H9 (cell line): ENCODE data around the gene GDPGP1. TPM values are rescaled to one million over a fixed set of nuclear protein-coding genes. Genes with fewer than 3 reads are reported as not detected.

Source experiments
- DNase-seq: peaks from one replicate; pipeline ENCODE4 v3.0.0-alpha.2; 2017
- H2AFZ ChIP-seq: one replicate; pipeline ENCODE4 v1.6.1; 2013; ENCODE audit warnings: mild to moderate bottlenecking, low read length, control low read depth, moderate library complexity
- H2AK5ac ChIP-seq: 2 replicates; pipeline ENCODE4 v1.6.1; 2013; ENCODE audit warnings: low read length, control low read depth, mixed read lengths; ENCODE audit not compliant: insufficient read length
- H2BK120ac ChIP-seq: one replicate; pipeline ENCODE4 v1.6.1; 2013; ENCODE audit warnings: low read depth, mild to moderate bottlenecking, low read length, control low read depth, inconsistent platforms; ENCODE audit not compliant: poor library complexity, severe bottlenecking
- H2BK12ac ChIP-seq: 2 replicates; pipeline ENCODE4 v1.6.1; 2013; ENCODE audit warnings: low read length, control low read depth, mixed read lengths, low read depth; ENCODE audit not compliant: insufficient read length
- H2BK15ac ChIP-seq: 2 replicates; pipeline ENCODE4 v1.6.1; 2013; ENCODE audit warnings: low read depth, low read length, control low read depth
- H2BK20ac ChIP-seq: one replicate; pipeline ENCODE4 v1.6.1; 2013; ENCODE audit warnings: low read depth, mild to moderate bottlenecking, low read length, control low read depth, inconsistent platforms; ENCODE audit not compliant: poor library complexity, severe bottlenecking
- H2BK5ac ChIP-seq: 2 replicates; pipeline ENCODE4 v1.6.1; 2013; ENCODE audit warnings: low read length, control low read depth, mixed read lengths; ENCODE audit not compliant: insufficient read length
- H3K14ac ChIP-seq: 2 replicates; pipeline ENCODE4 v1.6.1; 2013; ENCODE audit warnings: low read length, control low read depth; ENCODE audit not compliant: insufficient read depth
- H3K18ac ChIP-seq: 2 replicates; pipeline ENCODE4 v1.6.1; 2013; ENCODE audit warnings: low read depth, mild to moderate bottlenecking, mixed read lengths, low read length, control low read depth; ENCODE audit not compliant: insufficient read length
- H3K23ac ChIP-seq: 2 replicates; pipeline ENCODE4 v1.6.1; 2013; ENCODE audit warnings: low read length, control low read depth, mixed read lengths, low read depth; ENCODE audit not compliant: insufficient read length
- H3K23me2 ChIP-seq: 2 replicates; pipeline ENCODE4 v1.6.1; 2013; ENCODE audit warnings: low read depth, mild to moderate bottlenecking, mixed read lengths, low read length, control low read depth; ENCODE audit not compliant: insufficient read length, poor library complexity, severe bottlenecking
- H3K27ac ChIP-seq: 2 replicates; pipeline ENCODE4 v1.5.1; 2013; ENCODE audit warnings: low read length, control low read depth, mixed read lengths, low read depth; ENCODE audit not compliant: insufficient read length
- H3K27me3 ChIP-seq: 2 replicates; pipeline ENCODE4 v1.6.1; 2013; ENCODE audit warnings: low read length, control low read depth, inconsistent platforms; ENCODE audit not compliant: insufficient read depth
- H3K4ac ChIP-seq: 2 replicates; pipeline ENCODE4 v1.6.1; 2013; ENCODE audit warnings: low read depth, mild to moderate bottlenecking, control low read depth, inconsistent platforms, low read length, moderate library complexity
- H3K4me1 ChIP-seq: 2 replicates; pipeline ENCODE4 v1.6.1; 2013; ENCODE audit warnings: low read length, control low read depth, inconsistent platforms; ENCODE audit not compliant: insufficient read depth
- H3K4me2 ChIP-seq: 2 replicates; pipeline ENCODE4 v1.6.1; 2013; ENCODE audit warnings: low read length, control low read depth, mixed read lengths; ENCODE audit not compliant: insufficient read length, insufficient read depth
- H3K56ac ChIP-seq: 2 replicates; pipeline ENCODE4 v1.6.1; 2013; ENCODE audit warnings: low read depth, mild to moderate bottlenecking, mixed read lengths, low read length, control low read depth; ENCODE audit not compliant: insufficient read length
- H3K79me1 ChIP-seq: 2 replicates; pipeline ENCODE4 v1.6.1; 2013; ENCODE audit warnings: low read depth, mild to moderate bottlenecking, moderate library complexity, low read length, control low read depth, inconsistent platforms; ENCODE audit not compliant: insufficient read depth, poor library complexity, severe bottlenecking
- H3K79me2 ChIP-seq: 2 replicates; pipeline ENCODE4 v1.6.1; 2013; ENCODE audit warnings: low read length, control low read depth, inconsistent platforms; ENCODE audit not compliant: insufficient read depth
- H3K9ac ChIP-seq: 2 replicates; pipeline ENCODE4 v1.6.1; 2013; ENCODE audit warnings: low read length, control low read depth, mixed read lengths; ENCODE audit not compliant: insufficient read length; ENCODE audit errors: extremely low read depth
- H3K9me3 ChIP-seq: one replicate; pipeline ENCODE4 v1.6.1; 2013; ENCODE audit warnings: low read depth, low read length, inconsistent platforms; ENCODE audit not compliant: control insufficient read depth
- H3T11ph ChIP-seq: one replicate; pipeline ENCODE4 v1.6.1; 2013; ENCODE audit warnings: mild to moderate bottlenecking, low read length, control low read depth, inconsistent platforms
- H4K20me1 ChIP-seq: one replicate; pipeline ENCODE4 v1.6.1; 2013; ENCODE audit not compliant: control insufficient read depth, insufficient read length, insufficient read depth
- H4K5ac ChIP-seq: 2 replicates; pipeline ENCODE4 v1.6.1; 2013; ENCODE audit warnings: low read depth, mild to moderate bottlenecking, mixed read lengths, low read length, control low read depth; ENCODE audit not compliant: insufficient read length
- H4K8ac ChIP-seq: replicated peaks from 2 replicates; pipeline ENCODE4 v1.6.1; 2013; ENCODE audit warnings: low read length, control low read depth, mixed read lengths, low read depth; ENCODE audit not compliant: insufficient read length
- H4K91ac ChIP-seq: 2 replicates; pipeline ENCODE4 v1.6.1; 2013; ENCODE audit warnings: low read depth, mild to moderate bottlenecking, moderate library complexity, mixed read lengths, low read length, control low read depth; ENCODE audit not compliant: insufficient read length
- H3K27ac Mint-ChIP-seq, 3 experiments: 2 replicates in 2 of 3; 3 replicates in 1 of 3; pipeline ENCODE4 v1.8.0; 2020 to 2021; ENCODE audit warnings: mixed read lengths in 3 of 3, mild to moderate bottlenecking in 1 of 3, moderate library complexity in 1 of 3
- H3K27me3 Mint-ChIP-seq: 2 replicates; pipeline ENCODE4 v1.8.0; 2021; ENCODE audit warnings: low read depth, mild to moderate bottlenecking, moderate library complexity, mixed read lengths
- H3K36me3 Mint-ChIP-seq, 3 experiments: 2 replicates in 2 of 3; 3 replicates in 1 of 3; pipeline ENCODE4 v1.8.0; 2020 to 2021; ENCODE audit warnings: low read depth in 3 of 3, mixed read lengths in 3 of 3; ENCODE audit not compliant: insufficient read depth in 1 of 3
- H3K4me1 Mint-ChIP-seq, 2 experiments: 2 replicates each; pipeline ENCODE4 v1.8.0; 2020; ENCODE audit warnings: mixed read lengths in 2 of 2
- H3K4me3 Mint-ChIP-seq, 2 experiments: 2 replicates in 1 of 2; 3 replicates in 1 of 2; pipeline ENCODE4 v1.8.0; 2020 to 2021; ENCODE audit warnings: mild to moderate bottlenecking in 2 of 2, mixed read lengths in 2 of 2, moderate library complexity in 1 of 2
- H3K9me3 Mint-ChIP-seq, 2 experiments: 2 replicates in 1 of 2; 3 replicates in 1 of 2; pipeline ENCODE4 v1.8.0; 2020; ENCODE audit warnings: mild to moderate bottlenecking in 2 of 2, mixed read lengths in 2 of 2, moderate library complexity in 1 of 2
- CTCF ChIP-seq: fragments of 200-600 bp; sonication (generic); conservative IDR thresholded peaks from 3 replicates; pipeline ENCODE4 v1.8.0; 2021; ENCODE audit warnings: antibody characterized with exemption, mild to moderate bottlenecking
- WGBS: extraction: QIAGEN DNeasy Blood & Tissue Kit; methylation state at CpG from one replicate; pipeline ENCODE4 v1.1.7; 2013; ENCODE audit warnings: missing lambda C conversion rate, low lambda C conversion rate, mixed read lengths; ENCODE audit not compliant: insufficient read length; ENCODE audit errors: extremely low coverage; 5-methylcytosine and 5-hydroxymethylcytosine counted together
- total RNA-seq: library from RNA; stranded (reverse); gene quantifications from 2 replicates; pipeline ENCODE4 v1.2.1, GENCODE V29; 2021

The GDPGP1 gene
- total RNA-seq, 1 experiment from 2014 or later, result 6.7 TPM

- H2BK15ac ChIP-seq, result no peak overlapping the region
- Mint-ChIP-seq H3K4me1 (peaks cover 9 to 15% of the 10 kb centered on the region in 2 experiments), H3K4me3 (no peak overlapping the region), H3K9me3 (no peaks in the 10 kb centered on the region; a peak in 1 of 5 replicates), H3K27ac (no peak overlapping the region), H3K36me3 (no peaks in the 10 kb centered on the region; a peak in 2 of 7 replicates), H3K27me3 (no peaks in the 10 kb centered on the region)
- WGBS, result no CpG with 5 or more reads among the region's 3 CpGs
- no peak overlapping the region for H3K9ac ChIP-seq
- no peak overlapping the region for H3K18ac ChIP-seq
- DNase-seq, result no peak
- H2AK5ac ChIP-seq, result no peak overlapping the region
- no peak overlapping the region for H3K4ac ChIP-seq
- H4K8ac ChIP-seq, result no peak overlapping the region
- no peak overlapping the region for H4K5ac ChIP-seq
- H4K91ac ChIP-seq, result no peak overlapping the region
- H3K4me2 ChIP-seq, result no peak overlapping the region
- H3K14ac ChIP-seq, result no peak overlapping the region
- no peak overlapping the region for H3K27ac ChIP-seq
- H3K23ac ChIP-seq, result no peak overlapping the region
- no peak overlapping the region for H2BK12ac ChIP-seq
- H3K56ac ChIP-seq, result no peak overlapping the region
- H2AFZ ChIP-seq, result no peak overlapping the region
- H2BK20ac ChIP-seq, result no peak overlapping the region
- H3K79me1 ChIP-seq, result no peaks in the 10 kb centered on the region
- H2BK5ac ChIP-seq, result no peak overlapping the region
- TF ChIP-seq CTCF, result no peak
- H3K4me1 ChIP-seq, result no peaks in the 10 kb centered on the region
- H4K20me1 ChIP-seq, result no peaks in the 10 kb centered on the region
- H3K9me3 ChIP-seq, result no peaks in the 10 kb centered on the region
- H2BK120ac ChIP-seq, result no peak overlapping the region
- no peaks in the 10 kb centered on the region for H3K79me2 ChIP-seq
- H3K23me2 ChIP-seq, result no peaks in the 10 kb centered on the region
- H3T11ph ChIP-seq, result no peak overlapping the region
- H3K27me3 ChIP-seq, result no peaks in the 10 kb centered on the region
Observed at GRCh38 chr15:90191344-90191687, 42.7 kb upstream of the GDPGP1 start.
